Hematopoietic multipotent progenitor cell treated with erythropoietin and hydrocortisone succinate and interleukin-3 and kit ligand, for 6 days (in vitro differentiated cells): Measurements from ENCODE around the gene LMF2.

Source experiments
- DNase-seq: peaks from one replicate; pipeline ENCODE4 v3.0.0-alpha.2; 2015

LMF2 gene

GRCh38 chr22:50502628-50503474 is 4.7 kb downstream of the LMF2 start:
- no peak for DNase-seq

- no peak for DNase-seq
Measured at GRCh38 chr22:50502096-50502495, 5.4 kb downstream of the LMF2 start.

DNA sequence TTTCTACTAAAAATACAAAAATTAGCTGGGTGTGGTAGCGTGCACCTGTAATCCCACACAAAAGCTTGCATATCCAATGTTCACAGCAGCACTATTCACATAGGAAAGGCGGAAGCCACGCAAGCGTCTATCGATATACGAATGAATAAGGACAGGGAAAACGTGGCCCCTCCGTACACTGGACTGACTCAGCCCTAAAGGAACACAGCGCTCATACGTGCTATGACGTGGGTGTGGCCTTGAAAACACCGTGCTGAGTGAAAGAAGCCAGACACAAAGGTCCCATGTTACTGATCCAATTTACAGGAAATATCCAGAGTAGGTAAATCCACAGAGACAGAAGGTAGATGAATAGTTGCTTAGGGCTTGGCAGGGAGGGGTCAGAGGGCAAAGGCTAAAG is 7.0 kb downstream of the LMF2 start:
- no peak for DNase-seq

- DNase-seq: peak; percentile 90
Measured at GRCh38 chr22:50498322-50498890, 9.1 kb downstream of the LMF2 start.

- DNase-seq: no peak
Measured at GRCh38 chr22:50497093-50497492, 10.4 kb downstream of the LMF2 start.

DNA sequence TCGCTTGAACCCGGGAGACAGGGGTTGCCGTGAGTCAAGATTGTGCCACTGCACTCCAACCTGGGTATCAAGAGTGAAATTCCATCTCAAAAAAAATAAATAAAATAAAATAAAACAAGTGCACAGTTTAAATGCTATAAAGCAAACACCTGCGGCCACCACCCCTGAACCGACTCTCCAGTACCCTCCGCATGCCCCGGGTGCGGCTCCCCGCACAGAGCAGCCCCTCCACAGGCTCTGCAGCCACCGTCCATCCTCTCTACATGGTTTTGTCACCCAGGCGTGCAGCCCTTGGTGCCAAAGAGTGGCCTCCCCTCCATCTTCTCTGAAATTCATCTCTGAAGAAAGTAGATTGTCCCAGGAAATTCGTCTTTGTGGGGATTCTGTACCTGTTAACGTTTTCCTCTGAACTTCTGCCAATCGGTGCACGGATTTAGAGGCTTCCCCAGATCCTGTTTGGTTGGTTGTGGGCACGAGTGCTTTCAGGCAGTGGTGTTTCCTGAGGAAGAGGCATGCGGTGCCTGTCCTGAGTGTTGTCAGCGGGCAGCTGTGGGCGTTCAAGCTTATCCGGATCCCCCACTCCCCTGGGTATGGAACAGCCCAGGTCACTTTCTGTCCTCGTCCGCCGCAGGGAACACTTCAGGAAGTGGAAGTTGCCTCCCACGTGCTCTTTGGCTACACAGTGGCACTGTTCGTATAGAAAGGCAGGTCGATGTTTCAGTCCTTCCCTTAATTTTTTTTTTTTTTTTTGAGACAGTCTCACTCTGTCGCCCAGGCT is 16.8 kb downstream of the LMF2 start:
- no peak for DNase-seq

DNA sequence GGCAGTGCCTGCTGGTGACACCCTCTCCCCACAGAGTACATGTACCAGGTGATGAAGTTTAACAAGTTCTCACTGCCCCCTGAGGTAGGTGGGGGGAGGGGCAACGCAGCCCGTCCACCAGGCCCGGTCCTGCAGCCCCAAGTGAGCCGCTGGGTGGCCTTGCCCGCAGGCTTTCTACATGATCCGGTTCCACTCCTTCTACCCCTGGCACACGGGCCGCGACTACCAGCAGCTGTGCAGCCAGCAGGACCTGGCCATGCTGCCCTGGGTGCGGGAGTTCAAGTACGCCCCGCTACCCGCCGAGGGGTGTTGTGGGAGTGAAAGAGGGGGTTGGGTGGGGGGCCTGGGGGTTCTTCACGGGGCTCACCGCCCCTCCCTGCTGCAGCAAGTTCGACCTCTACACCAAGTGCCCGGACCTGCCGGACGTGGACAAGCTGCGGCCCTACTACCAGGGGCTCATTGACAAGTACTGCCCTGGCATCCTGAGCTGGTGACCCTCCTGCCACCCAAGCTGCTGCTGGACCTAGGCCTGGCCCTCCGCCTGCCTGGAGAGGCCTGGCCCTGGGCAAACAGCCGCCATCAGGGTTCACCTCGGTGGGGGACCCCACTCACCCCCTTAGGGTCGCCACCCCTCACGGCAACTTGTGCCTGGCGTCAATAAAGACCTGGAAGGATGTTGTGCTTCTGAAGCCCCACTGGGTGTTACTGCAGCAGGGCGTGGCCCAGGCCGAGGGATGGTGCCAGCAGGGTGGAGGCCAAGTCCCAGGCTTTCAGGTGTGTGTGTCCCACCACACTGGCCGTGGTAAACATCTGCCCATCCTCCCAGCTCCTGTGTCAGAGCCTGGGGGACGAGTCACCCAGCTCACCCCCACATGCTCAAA is 17.9 kb downstream of the LMF2 start:
- DNase-seq: no peak

DNA sequence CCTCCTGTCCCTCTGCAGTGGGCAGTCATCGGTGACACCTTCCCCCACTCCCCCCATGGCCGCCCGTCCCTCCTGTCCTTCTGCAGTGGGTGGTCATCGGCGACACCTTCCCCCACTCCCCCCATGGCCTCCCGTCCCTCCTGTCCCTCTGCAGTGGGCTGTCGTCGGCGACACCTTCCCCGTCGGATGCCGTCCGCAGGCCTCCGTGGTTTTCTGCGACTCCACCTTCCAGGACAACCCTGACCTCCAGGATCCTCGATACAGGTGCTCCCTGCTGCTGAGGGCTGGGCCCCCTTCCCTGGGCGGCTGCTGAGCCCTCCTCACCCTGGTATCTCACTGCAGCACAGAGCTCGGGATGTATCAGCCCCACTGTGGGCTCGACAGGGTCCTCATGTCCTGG is 18.6 kb downstream of the LMF2 start:
- DNase-seq: no peak

GRCh38 chr22:50488006-50488677 is 19.4 kb downstream of the LMF2 start:
- DNase-seq: no peak

- DNase-seq: no peak
Measured at GRCh38 chr22:50487290-50488005, 20.1 kb downstream of the LMF2 start.

DNA sequence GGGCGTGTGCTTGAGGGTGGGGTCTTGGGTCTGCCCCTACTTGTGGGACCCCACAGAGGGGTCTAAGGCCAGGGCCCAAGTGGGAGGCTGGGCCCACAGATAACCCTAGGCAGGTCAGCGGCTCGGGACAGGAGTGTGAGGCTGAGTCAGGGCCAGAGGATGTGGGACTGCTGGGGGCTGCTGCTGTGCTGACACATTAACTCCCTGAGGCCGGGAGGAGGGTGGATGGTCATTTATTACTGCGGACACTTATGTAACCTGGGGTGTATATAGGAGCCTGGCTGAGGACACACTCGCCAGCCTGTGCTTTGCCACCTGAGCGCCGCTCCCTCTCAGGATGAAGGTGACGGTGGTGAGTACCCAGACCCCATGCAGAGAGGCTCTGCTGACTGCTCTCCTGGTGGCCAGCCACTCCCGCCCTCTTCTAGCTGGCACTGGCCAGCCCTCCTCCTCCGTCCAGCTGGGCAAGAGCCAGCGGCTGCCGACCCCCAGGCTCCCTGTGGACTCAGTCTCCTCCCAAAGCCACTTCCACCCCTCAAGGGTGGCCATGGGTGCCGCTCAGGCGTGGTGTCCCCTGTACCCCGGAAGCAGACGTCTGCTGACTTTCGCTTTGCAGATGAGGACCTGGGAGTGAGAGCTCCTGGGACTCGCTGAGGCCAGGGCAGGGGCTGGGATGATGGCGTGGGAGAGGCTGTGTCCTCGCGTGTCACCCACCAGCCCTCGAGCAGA is 20.8 kb downstream of the LMF2 start, which contains the start of gene MIOX:
MIOX (plus strand) TSS at position 299 of the 729 bp plus-strand sequence; CDS start at position 338, 39 bp downstream.
- DNase-seq: no peak

DNA sequence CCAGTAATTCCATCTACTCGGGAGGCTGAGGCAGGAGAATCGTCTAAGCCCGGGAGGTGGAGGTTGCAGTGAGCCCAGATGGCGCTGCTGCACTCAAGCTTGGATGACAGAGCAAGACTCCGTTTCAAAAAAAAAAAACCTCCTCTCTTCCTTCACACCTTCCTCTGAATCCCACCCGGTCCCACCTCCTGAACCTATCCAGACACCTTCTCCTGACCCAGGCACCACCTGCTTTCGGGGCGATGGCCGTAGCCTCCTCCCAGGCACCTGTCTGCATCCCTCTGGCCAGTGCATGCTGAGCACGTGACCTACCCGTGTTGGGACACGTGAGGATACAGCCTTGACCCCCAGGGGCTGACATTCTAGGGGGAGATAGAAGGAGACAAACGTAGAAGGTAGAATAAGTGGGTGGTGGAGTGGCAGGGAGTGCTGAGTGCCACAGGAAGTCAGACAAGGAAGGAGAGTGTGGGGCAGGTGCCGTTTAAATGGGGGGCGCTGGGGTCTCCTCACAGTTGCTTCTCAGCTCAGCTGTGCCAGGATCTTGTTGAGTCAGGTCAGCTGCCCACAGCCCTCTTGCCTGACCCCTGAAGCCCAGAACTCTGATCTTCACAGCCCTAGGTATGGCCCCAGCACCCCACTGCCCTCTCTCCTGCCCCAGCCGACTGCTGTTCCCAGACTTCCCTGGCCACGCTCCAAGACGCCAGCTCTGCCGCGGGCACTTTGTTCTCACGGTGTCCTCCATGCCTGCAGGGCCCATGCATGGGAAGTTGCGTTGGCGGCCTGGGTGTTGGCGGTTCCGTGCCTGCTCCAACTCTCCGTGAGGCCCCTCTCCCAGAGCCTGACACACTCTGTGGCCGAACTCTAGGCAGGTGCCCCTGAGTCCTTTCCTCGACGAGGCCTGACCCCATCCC is 22.0 kb downstream of the LMF2 start:
- no peak for DNase-seq

DNA sequence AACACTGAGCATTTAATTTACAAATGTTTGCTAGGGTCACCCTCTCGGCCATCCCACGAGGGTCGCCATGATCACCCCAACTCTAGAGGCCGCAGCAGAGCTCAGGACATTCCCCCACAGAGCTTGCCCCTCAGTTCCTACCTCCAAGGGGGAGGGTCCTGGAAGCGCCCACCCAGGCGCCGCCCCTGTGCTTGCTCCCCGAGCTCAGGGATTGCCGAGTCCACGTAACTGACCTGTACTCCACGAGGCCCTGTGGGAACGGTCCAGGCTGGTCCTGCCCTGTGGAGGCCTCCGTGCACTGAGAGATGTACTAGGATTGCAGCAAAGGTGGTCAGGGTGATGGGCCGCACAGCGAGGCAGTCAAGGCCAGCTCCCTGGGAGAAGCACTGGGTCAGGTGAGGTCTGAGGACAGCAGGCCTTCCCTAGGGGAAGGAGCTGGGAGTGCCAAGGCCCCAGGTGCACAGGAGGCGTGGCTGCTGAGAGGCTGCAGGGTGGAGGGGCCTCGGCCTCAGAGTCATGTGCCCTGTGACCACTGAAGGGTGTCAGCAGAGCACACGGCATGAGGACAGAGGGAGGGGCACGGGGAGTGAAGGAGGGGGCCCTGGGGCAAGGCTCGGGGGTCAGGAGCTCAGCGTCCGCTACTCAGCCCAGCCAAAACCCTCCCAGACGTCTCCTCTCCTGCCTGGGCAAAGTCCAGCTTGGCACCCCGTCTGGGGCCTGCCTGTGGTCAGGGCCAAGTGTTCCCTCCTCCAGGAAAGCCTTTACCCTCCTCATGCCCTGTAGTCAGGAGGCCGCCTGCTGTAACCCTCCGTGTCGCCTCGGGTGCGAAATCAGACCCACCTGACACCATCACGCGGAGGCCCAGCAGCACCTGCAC is 23.3 kb downstream of the LMF2 start:
- DNase-seq: no peak

GRCh38 chr22:50483556-50483955 is 23.9 kb downstream of the LMF2 start:
- DNase-seq: no peak

DNA sequence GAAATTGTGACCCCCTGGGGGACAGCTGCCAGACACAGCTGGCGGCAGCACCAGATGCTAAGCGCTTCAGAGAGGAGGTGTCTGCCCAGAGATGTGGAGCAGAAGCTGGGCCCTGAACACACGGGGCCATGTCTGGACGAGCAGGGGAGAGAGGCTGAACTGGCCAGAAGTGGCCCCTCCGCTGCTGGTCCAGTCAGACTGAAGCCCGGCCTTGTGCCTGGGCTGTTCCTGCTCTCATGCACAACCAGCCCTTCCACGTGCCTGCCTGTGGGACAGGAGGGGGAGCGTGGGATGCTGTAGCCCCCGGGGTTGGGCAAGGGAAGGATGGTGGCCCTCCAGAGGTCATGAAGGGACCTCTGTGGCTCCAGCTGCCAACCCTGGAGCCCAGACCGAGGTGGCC is 24.4 kb downstream of the LMF2 start:
- DNase-seq: no peak

GRCh38 chr22:50482107-50483074 is 25.1 kb downstream of the LMF2 start:
- no peak for DNase-seq

- DNase-seq: no peak
Measured at GRCh38 chr22:50481440-50482106, 25.9 kb downstream of the LMF2 start, which contains the start of gene ADM2. ADM2 (plus strand) TSS chr22:50481543; CDS start chr22:50481848, 305 bp downstream.
